Right hindlimb (tissue), 1 donor: ENCODE measurements around the gene LAPTM5.

Experiments
- DNase-seq: peaks from one replicate; pipeline ENCODE4 v3.0.0-alpha.2; 2018

Gene LAPTM5

DNA sequence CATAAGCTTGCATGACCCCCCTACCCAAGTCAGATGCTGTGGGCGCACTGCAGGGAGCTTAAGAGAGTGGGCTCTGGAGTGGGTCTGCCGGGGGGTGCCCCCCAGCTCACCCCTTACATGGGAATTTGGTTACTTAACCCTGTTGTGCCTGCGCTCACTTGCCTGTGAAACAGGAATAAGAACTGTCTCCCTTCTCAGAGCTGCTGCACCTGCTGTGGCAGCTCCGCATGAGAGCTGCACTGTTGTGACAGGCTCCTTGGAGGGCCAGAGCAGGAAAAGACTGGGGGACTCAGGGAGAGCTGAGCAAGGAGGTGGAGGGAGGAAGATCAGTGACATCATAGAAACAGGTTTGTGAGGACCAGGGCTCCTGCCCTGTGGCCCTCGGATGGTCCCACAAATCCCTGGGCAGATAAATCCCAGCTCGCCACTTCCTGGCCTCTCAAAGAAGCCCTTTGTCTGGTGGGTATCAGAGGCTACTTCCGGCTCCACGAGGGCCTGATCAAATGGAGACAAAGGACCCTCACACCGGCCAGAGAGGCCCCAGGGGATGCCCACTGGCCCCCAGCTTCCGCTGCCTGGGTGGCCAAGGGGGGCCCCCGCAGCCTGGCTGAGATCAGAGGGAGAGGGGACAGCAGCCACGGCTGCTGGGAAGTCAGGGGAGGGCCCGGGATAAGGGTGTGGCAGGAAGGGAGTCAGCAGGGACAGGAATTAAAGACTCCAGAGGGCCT is 28.9 kb upstream of the LAPTM5 start:
- no peak for DNase-seq

DNA sequence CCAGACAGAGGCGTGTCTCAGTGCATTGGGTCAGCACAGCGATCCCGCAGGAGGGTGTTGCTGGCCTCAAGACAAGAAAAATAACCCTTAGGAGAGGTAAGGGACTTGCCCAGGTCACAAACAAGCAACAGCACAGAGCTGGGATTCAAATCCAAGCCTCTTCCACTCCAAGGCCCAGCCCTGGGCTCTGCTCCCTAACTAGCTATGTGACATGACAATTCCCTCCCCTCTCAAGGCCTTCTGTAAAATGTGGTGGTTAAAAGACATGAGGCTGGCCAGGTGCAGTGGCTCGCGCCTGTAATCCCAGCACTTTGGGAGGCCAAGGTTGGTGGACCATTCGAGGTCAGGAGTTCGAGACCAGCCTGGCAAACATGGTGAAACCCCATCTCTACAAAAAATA is 28.1 kb upstream of the LAPTM5 start:
- no peak for DNase-seq

DNA sequence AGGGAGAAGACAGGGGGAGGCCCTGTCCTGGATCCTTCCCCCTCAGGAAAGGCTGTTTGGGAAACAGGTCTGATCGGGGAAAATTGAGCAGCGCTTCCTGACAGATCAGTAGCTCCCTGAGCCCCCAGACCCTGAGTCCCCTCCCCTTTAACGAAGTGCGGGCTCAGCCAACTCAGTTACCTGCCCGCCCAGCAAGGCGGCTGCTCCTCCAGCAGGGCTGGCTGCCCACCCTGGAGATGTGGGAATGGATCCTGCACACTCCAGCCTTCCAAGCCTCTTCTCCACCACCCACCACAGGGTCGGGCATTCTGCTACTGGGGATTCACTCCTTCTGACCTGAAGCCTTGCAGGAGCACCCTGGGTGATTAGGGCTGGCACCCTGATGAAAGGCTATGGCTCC is 27.6 kb upstream of the LAPTM5 start:
- no peak for DNase-seq

DNA sequence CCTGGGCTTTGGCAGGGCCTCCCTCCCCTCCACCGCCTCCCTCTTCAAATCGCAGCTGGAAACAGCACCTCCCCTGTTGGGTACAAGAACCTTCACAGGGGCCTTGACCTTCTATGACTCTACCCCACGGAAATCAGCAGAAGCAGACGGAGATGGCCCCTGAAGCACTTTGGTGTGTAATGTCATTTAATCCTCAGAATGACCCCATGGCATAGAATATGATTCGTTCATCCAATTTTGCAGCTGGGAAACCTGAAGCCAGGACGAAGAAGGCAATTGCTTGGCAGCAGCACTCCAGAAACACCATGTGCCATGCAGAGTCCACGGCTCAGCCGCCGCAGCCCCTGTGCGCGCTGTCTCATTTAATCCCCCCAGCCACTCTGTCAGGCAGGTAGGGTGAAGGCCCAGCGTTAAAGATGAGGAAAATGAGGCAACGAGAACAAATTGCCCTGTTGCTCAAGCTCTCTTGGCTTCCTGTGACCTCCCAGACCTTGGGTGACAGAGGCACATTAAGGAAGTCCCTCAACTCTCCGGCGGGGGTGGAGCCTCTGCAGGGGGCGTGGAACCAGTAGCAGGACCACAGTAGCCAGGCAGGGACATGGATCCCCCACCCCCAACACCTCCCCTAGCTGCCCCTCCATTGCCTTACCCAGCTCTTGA is 25.8 kb upstream of the LAPTM5 start:
- no peak for DNase-seq

DNA sequence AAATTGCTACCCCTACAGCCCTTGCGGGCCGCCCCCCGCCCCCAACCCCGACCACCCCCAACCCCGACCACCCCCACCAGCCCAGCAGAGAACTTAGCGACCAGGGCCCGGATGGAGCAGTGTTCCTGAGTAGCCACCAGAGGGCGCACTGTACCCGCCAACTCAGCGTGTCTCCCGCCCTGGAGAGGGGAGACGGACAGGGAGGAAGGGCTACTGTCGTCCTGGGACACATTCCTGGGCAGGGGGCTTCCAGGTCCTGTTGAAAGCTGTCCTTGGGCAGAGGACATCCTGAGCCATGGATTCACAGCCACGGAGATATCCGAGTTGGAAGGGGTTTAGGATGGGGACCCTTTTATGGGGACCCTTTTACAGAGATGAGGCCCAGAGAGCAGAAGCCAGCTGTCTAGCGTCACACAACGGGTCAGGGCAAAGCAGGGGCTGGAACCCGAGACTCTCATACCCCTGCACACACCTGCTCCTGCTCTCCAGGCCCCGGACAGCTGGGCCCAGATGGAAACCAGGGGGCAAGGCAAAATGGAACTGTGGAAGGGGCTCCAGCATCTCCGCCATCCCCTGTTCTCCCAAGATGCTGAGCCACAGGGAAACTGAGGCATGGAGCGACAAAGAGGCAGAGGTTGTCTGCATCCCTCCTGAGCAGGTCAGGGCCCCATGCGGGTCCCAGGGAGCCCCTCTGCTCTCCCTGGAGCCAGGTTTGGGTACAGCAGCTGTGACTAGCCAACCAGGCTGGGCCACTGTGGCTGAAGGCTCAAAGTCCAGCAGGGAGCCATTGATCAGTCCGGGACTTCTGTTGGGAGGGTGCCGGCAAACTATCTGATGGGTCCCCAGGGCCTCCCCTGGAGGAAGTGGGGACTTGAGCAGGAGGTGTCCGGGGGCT is 25.0 kb upstream of the LAPTM5 start:
- DNase-seq = peak; percentile 82

DNA sequence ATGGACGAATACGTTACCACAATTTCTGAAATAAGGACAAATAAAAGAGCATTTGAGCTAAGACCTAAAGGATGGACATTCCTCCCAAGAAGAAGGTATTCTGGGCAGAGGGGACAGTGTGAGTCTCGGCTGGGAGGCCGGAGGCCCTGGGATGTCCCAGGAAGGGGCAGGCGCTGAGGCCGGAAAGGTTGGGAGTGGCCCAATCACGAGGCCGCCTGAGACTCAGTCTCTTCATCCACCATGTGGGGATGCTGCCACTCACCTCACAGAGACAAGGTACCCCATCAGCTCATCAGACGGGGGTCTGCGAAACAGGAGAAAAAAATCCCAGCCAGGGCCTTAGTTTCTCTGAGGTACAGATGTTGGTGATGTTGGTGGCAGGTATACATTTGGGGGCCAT is 24.3 kb upstream of the LAPTM5 start:
- DNase-seq = no peak

DNA sequence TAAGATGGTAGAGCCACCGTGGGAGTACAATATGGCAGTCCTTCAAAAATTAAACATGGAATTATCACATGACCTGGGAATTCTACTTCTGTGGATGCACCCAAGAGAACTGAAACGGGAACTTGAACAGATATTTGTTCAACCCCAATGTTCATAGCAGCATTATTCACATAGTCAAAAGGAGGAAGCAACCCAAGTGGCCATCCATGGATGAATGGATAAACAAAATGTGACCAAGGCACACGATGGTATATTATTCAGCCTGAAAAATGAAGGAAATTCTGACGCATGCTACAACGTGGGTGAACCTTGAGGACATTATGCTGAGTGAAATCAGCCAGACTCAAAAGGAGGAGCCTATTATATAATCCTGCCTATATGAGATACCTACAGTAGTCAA is 22.8 kb upstream of the LAPTM5 start:
- DNase-seq = no peak

DNA sequence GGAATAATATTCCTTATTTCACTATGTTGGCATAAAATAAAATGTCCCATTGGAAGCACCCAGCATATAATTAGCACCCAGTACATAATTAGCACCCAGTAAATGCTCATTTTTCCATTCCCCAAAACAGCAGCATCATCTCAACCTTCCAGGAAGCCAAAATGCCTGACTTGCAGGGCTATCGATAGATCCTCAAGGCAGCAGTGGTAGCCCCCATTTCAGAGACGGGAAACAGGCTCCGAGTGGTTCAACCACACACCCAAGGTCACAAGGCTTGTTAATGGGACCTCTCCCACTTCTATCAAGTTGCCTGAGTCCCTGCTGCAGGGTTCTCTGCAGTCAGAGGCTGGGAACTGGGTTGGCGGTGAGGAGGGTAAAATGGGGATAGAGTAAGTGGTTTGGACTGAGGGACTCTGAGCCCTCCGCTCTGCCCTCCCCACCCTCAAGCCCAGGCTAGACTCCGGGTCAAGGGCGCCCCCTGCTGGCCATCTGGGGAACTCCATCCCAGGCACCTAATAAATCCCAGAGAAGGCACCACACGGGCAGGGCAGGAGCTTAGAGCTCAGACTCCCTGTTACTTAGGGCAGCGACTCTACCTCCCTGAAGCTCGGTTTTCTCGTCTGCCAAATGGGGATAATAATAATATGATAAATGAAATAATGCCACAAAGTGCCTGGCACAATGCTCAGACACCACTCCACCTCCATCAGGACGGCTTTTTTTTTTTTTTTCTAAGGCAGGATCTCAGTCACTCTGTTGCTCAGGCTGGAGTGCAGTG is 21.9 kb upstream of the LAPTM5 start:
- peak; percentile 90 for DNase-seq

DNA sequence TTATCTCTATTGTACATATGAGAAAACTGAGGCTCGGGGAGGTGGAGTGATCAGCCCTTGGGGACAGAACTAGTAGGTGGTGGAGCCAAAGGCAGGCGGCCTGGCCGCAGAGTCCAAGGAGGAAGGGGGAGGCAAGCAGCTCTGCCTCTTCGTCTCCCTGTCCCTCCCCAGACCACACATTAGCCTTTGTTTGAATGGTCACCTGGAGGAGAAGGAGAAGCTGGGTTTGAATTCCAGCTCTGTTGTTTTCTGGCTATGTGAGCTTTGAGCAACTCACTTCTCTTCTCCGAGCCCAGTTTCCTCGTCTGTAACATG is 21.4 kb upstream of the LAPTM5 start:
- no peak for DNase-seq

DNA sequence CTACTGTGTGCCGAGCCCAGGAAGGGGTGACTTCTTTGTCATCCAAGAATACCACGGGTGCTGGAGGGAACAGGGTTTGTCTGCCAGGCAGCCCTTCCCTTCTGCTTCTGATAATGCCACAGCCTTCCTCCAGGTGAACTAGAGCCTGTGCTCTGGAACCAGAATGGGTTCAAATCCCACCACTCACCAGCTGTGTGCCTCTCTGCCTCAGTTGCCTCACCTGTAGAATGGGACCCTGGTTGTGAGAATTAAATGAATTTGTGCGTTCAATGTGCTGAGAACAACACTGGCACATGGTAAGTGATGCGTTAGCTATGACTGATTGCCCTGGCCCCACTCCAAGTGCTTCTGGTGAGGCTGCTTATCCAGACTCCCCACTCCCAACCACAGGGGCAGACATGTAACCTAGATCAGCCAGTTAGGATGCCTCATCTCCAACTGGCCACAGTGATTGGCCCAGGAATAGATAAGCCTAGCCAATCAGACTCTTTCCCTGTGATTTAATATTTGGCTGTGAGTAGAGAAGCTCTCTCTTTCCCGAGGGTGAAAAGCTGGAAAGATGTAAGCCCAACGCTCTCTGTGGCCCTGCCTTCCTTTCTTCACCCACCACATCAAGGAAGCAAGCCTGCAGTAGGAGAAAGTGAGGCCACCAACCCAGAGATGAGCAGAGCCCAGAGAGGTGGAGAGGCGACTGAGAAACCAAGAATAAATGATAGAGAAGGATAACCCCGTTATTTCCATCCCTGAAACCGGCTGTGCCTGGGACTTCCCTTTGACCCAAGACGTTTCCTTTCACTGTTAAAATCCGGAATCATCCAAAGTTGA is 20.8 kb upstream of the LAPTM5 start:
- no peak for DNase-seq

DNA sequence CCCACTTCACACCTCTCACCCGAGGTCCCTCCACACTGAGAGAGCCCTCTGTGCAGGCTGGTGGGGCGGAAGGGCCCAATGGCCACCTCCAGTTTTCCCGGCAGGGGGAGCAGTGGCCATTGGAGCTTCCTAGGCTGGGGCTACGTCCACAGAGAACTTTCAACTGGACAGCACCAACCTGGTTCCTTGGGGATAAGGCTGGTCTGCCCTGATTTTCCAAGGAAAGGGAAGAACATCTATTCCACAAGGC is 20.3 kb upstream of the LAPTM5 start:
- no peak for DNase-seq

DNA sequence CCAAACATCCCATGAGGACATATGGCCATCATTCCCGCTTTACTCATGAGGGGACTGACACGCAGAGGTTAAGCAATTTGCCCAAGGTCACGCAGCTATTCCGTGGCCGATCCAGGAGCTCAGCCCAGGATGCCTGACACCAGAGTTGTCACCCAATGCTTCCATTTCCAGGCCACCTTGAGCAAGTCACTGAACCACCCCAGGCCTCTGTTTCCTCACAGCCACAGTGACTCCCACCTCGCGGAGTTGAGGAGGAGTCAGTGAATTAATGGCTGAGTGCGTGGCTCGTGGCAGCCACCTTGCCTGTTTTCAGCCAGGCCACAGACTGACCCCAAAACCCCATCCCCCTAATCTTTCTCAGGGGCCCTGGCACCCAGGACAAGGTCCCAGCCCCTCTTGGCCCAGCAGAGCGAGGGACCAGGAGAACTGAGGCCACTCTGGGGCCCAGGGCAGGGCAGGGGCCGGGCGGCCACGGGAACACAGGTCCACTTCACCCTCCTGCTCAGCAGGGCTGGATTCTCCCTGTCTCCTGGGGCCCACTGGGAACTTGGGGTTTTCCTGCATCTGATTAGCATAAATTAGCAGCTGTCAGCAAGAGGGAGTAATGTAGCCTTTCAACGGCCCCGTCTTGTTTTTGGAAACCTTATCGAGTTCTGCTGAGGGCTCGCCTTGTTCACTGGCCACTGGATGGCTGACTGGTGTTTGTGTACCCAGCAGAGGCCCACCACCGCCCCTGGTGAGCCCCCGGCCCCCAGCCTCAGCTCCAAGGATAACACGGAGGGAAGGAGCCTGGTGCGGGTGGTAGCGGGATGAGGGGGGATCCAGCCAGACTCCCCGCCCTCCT is 19.7 kb upstream of the LAPTM5 start:
- no peak for DNase-seq

DNA sequence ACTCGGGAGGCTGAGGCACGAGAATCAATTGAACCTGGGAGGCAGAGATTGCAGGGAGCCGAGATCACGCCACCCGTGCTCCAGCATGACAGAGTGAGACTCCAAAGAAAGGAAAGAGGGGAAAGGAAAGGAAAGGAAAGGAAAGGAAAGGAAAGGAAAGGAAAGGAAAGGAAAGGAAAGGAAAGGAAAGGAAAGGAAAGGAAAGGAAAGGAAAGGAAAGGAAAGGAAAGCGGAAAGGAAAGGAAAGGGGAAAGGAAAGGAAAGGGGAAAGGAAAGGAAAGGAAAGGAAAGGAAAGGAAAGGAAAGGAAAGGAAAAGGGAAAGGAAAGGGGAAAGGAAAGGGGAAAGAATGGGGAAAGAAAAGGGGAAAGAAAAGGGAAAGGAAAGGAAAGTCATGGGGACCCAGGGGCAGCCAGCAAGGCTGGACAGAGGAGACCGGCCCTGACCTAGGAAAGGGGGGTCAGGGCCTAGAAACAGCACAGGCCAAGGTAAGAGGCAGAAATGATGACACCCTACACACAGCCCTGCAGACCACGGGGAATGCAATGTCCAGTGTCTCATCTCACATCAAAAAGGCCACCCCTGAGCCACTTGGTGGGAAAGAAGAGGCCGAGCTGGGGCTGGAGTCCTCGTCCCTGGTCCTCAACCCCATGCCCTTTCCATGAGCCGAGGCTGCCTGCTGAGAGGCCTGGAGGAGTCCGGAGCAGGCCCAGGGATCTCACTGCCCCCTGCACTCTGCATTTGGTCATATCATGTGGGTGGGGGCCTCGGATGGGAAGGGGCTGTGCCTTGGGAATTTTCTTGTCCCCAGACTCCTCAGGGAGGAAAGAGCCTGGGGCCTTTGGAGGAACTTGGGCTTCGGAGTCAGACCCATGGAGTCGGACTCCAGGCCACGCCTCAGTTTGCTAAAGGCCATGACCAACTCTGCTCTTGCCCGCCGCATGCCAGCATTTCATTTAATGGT is 18.8 kb upstream of the LAPTM5 start:
- no peak for DNase-seq

DNA sequence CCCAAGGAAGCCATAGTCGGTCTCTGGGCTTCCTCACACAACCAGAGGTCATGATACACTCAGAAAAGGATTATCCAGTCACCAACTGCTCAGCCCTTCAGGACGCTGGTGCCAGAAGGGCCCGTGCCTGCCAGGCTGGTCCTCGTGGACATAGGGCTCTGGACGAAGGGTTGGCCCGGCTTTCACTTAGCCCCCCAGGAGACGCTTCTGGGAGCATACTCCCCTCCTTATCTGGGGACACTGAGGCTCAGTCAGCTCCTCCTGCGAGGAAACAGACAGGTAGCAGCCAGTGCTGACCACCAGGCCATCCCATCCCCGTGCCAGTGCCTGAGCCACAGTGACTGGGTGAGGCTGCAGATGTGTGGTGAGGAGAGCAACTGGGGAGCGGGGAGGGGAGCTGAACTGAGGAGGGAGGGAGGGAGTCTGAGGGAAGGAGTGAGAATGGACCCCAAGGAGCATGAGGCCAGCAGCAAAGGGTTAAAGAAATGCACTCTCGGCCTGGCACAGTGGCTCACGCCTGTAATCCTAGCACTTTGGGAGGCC is 17.9 kb upstream of the LAPTM5 start:
- no peak for DNase-seq

DNA sequence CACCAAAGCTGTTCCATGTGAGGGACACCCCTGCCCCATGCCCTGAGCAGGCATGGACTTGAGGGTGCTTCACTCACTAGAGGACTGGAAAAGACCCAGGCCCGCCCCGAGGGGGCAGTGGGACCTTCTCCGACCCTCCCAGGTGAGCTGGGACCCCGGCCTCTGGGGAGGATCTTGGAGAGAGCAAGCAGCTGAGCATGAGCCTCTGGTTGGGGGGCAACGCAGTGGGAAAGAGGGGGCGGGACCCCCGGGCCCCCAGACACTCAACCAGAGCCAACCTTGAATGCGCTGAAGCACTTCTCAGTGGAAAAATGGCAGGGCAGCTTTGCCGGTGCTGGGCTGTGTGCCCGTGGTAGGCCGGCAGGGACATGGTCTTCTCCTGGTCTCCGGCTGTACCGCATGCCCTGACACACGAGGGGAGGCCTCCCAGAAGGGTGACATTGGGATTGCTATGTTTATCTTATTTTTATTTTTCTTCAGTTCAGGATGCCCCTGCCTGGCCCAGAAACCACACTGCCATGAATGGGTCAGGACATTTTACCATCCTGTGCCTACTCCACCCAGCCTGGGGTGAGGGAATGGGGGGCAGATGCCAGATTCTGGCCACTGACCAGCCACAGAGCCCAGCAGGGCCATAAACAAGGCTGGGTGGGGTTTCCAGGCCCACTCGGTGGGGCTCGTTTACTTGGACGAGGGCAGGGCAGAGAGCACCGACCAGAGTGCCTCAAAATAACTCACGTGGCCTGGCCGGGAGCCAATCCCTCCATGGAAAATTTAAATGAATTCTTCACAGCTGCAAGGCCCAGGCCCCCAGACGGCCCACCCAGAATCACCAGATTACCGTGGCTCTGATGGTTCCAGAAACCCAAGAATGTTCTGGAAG is 17.2 kb upstream of the LAPTM5 start:
- no peak for DNase-seq

DNA sequence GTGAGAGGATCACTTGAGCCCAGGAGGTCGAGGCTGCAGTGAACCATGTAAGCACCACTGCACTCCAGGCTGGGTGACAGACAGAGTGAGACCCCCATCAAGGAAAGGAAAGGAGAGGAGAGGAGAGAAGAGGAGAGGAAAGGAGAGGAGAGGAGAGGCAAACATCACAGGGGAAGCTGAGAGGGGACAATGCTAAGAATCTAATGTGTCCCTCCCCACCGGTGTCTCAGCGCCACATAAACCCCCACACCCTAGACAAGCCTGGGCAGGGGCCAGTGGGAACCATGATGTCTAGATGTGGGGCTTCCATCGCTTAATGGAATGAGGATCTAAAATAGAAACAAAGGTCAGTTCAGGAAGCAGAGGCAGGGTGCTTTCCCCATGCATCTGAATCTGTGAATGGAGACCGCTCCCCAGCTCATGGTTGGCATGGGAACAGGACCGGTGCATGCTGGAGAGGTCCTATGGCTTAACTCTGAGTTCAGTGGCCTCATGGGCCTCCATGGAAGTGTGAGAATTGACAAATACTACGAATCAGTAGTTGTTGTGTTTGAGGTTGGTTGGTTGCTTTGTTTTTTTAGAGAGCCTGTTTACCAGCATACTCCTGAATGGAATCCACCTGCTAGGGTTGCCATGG is 16.3 kb upstream of the LAPTM5 start:
- DNase-seq = no peak

DNA sequence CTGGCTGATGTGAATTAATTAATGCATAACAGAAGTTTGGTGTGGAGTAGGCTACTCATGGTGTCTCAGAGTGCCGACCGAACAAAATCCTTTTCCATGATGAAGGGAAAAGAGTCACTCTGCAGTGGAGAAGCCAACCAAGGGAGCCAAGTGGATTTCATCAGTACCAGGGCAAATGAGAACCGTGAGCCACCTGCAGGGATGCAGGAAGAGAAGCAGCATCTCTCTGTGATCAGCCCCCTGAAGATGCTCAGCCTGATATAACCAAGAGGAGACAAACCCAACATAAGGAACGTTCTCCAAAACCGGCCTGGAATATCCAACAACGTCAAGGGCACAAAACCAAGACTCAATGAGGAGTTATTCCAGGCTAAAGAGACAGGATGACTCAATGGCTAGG is 13.4 kb upstream of the LAPTM5 start:
- no peak for DNase-seq

DNA sequence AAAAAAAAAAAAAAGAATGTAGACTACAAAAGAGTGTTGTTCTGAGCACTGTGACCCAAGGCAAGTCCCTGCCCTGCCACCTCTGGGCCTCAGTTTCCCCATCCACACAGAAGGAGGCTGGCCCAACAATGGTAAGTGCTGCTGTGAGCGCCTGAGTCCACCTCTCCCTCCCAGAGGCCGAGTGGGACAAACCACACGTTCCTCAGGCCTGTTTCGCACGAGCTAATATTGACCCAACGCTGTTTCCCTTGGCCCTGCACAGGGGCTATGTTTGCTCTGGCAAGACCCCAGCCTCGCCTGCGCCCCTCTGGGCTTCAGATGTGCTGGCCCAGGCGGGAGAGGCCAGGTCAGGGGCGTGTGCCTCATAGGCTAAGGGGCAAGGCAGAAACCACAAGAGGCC is 12.6 kb upstream of the LAPTM5 start:
- no peak for DNase-seq
